ENCODE results near the gene DNAJC12.
A peak's percentile ranks its signal among the peaks of the same experiment; 100 is the strongest.

DNAJC12 gene

GRCh38 chr10:67793313-67793712, 44.7 kb downstream of the DNAJC12 start:
- H3K4me3 ChIP-seq (ENCODE audit: low read depth, low read length) = no peak overlapping the region
- TF ChIP-seq, protein P1, sequence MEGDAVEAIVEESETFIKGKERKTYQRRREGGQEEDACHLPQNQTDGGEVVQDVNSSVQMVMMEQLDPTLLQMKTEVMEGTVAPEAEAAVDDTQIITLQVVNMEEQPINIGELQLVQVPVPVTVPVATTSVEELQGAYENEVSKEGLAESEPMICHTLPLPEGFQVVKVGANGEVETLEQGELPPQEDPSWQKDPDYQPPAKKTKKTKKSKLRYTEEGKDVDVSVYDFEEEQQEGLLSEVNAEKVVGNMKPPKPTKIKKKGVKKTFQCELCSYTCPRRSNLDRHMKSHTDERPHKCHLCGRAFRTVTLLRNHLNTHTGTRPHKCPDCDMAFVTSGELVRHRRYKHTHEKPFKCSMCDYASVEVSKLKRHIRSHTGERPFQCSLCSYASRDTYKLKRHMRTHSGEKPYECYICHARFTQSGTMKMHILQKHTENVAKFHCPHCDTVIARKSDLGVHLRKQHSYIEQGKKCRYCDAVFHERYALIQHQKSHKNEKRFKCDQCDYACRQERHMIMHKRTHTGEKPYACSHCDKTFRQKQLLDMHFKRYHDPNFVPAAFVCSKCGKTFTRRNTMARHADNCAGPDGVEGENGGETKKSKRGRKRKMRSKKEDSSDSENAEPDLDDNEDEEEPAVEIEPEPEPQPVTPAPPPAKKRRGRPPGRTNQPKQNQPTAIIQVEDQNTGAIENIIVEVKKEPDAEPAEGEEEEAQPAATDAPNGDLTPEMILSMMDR (IDR thresholded peaks at IDR 0.05; ENCODE audit: low read depth, low read length, missing control alignments) = no peak
- DNase-seq (ENCODE audit: low read depth) = no peak

DNA sequence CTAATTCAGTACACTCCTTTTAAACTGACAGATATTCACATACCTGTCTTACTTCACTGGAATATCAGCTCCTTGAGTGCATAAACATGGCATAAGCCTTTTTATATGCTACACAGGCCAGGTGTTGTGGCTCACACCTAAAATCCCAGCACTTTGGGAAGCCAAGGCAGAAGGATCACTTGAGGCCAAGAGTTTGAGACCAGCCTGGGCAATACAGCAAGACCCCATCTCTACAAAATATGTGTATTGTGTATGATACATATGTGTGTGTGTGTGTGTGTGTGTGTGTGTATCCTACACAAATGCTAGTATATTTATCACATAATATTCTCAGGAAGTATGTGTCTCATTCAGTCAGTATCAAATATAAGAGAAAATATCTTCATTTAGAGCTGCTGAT, 45.3 kb downstream of the DNAJC12 start:
- H3K4me3 ChIP-seq (ENCODE audit: low read depth, low read length) = no peak overlapping the region
- TF ChIP-seq, protein P1 (IDR thresholded peaks at IDR 0.05; ENCODE audit: low read depth, low read length, missing control alignments) = no peak
- no peak for DNase-seq (ENCODE audit: low read depth)

DNA sequence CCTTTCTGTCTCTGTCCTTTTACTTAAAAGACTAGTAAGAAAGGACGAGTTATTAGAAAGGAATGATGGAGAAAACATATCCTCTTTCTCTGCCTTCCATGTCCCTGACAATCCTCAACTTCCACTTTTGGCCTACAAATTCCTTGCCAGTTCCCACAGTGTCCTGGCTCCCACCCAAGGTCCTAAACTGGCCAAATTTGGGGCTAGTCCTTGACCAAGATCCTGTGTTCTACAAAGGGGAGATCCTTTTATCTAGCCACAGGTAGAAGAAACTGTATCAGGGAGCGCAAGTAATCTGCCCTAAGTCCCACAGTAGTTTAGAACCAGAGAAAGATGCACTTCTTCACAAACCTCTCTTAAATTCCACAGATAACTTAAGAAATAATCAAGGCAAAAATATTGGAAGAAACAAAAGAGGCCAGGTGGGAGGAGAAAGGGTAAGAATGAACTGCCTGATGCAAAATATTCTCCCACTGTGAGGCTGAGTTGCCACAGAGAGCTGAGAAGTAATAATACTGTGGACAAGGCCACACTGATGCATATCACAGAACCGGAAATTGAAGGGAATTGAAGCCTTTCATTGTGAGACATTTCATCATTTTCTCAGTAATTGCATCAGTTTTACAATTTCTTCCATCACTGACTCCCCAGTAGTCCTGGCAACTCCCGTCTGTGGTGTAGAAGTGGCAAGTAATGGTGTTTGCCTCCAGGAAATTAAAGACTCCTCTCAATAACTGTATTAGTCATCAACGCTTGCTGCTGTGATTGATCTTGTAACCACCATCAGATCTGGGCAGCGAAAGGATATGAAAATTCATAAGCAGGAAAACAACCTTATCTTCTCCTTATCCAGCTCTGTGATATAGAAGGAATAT, 47.2 kb downstream of the DNAJC12 start:
- H3K4me3 ChIP-seq (ENCODE audit: low read depth, low read length) = no peak overlapping the region
- TF ChIP-seq, protein P1 (IDR thresholded peaks at IDR 0.05; ENCODE audit: low read depth, low read length, missing control alignments) = no peak
- no peak for DNase-seq (ENCODE audit: low read depth)

DNA sequence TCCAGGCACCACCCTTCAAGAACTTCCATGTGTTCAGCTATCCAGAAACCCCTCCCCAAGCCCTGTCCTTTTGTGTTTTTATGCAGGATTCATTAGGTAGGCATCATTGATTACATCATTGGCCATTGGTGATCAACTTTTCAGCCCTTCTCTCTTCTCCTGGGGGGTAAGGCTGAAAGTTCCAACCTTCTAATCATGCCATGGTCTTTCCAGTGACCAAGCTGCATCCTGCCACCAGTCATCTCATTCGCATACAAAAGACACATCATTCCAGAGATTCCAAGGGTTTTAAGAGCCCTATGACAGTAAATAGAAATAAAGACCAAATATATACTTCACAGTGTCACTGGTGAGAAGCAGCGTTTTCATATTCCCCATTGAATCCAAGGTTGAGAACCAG, 48.2 kb downstream of the DNAJC12 start:
- no peak overlapping the region for H3K4me3 ChIP-seq (ENCODE audit: low read depth, low read length)
- TF ChIP-seq, protein P1 (IDR thresholded peaks at IDR 0.05; ENCODE audit: low read depth, low read length, missing control alignments) = no peak
- no peak for DNase-seq (ENCODE audit: low read depth)

DNA sequence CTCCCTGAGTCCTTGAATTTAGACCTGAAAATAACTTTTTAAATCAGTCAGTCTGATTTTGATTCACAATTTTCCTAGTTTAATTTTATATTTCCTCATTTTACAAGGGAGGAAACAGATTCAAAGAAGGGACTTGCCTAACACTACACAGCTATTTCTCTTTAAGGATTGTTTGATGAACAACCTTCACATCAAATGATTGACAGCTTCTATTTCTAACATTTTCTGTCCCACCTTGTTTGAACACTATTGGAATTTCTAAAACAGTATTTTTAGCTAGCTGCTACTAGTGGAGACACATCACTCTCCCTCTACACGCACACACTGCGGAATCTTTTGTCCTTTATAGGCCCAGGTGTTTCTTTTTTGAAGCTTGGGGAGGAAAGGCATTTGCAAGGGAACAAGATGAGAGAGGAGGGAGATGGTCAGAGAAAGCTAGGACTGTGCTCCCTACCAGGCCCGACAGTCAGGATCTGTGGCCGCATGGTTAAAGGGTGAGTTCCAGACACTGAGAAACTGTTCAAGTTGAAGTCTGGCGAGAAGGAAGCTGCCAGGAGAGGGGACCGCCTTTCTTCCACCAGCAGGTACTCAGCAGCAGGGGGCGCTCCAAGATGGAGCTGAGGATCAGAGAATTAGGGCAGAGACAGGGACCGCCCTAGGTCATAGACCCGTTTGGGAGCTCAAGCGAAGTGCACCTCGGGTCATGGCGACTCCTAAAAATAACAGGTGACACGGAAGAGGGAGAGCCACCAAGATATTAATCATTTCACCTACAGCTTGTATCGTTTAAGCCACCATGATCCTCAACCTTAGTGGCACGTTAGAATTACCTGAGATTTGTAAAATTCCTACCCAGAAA, 49.7 kb downstream of the DNAJC12 start:
- no peak for DNase-seq (ENCODE audit: low read depth)
- TF ChIP-seq, protein P1 (IDR thresholded peaks at IDR 0.05; ENCODE audit: low read depth, low read length, missing control alignments) = peak; percentile 86
- H3K4me3 ChIP-seq (ENCODE audit: low read depth, low read length) = no peak overlapping the region

DNA sequence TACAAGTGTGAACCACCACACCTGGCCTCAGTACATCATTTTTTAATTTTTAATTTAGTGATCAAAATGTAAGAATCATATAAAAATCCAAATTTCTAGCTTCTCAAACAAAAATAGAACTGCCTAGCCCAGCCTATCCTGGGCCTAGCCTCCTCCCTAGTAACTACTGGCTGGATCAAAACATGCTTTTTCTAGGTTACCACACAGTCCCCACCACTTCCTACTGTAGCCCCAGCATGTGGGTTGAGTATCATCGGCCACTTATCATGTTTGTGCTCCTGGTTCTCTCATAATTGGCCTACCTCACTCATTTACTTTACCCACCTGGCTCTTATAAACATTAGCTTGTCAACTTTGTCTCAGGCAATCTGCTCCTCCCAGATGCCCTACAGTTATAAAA, 52.9 kb downstream of the DNAJC12 start:
- no peak for DNase-seq (ENCODE audit: low read depth)
- H3K4me3 ChIP-seq (ENCODE audit: low read depth, low read length) = no peak overlapping the region
- TF ChIP-seq, protein P1 (IDR thresholded peaks at IDR 0.05; ENCODE audit: low read depth, low read length, missing control alignments) = no peak
